ENCODE data around the gene EPHA7.

The EPHA7 gene

DNA sequence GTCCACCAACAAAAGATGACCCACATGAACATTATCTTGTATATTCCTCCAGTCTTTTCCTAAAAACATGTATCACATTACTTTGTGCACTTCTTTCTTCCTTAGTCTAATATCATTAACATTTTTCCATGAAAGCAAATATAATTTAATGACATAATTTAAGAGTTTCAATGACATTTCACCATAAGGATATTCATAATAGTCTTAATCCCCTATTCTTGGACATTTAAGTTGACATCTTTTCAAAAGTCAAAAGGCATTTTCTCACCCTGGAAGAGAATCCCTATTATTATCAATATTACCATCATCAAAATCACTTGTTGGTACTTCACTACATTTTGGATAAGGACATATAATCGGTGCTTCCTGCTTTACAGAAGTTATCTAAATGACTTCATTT, 31.3 kb downstream of the EPHA7 start:
- no peak for DNase-seq (ENCODE audit: low read depth, low spot score)
- H3K4me3 ChIP-seq (ENCODE audit: low read depth, low read length) = no peak overlapping the region
- TF ChIP-seq, protein P1, sequence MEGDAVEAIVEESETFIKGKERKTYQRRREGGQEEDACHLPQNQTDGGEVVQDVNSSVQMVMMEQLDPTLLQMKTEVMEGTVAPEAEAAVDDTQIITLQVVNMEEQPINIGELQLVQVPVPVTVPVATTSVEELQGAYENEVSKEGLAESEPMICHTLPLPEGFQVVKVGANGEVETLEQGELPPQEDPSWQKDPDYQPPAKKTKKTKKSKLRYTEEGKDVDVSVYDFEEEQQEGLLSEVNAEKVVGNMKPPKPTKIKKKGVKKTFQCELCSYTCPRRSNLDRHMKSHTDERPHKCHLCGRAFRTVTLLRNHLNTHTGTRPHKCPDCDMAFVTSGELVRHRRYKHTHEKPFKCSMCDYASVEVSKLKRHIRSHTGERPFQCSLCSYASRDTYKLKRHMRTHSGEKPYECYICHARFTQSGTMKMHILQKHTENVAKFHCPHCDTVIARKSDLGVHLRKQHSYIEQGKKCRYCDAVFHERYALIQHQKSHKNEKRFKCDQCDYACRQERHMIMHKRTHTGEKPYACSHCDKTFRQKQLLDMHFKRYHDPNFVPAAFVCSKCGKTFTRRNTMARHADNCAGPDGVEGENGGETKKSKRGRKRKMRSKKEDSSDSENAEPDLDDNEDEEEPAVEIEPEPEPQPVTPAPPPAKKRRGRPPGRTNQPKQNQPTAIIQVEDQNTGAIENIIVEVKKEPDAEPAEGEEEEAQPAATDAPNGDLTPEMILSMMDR (IDR thresholded peaks at IDR 0.05; ENCODE audit: insufficient read depth, low read length, missing control alignments) = no peak
- POLR2A ChIA-PET = no interaction called here
- CTCF ChIA-PET = no interaction called here

DNA sequence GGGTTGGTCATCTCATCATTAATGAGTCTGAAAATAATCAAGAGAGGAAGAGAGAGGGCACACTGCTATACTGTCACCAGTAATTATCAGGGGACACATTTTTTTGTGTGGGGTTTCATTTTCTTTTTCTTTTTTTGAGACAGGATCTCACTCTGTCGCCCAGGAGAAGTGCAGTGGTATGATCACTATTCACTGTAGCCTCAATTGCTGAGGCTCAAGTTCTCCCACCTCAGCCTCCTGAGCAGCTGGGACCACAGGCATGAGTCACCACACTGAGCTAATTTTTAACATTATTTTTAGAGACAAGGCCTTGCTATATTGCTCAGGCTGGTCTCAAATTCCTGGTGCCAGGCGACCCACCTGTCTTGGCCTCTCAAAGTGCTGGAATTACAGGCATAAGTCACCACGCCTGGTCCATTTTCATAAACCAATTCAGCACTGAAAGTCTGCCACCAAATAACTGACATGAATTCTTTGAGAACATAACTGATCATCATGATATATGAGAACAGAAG, 43.3 kb downstream of the EPHA7 start:
- DNase-seq (ENCODE audit: low read depth, low spot score) = no peak
- ChIA-PET POLR2A (no interaction called here), CTCF (no interaction called here)
- TF ChIP-seq, protein P1 (IDR thresholded peaks at IDR 0.05; ENCODE audit: insufficient read depth, low read length, missing control alignments) = no peak
- H3K4me3 ChIP-seq (ENCODE audit: low read depth, low read length) = no peak overlapping the region

DNA sequence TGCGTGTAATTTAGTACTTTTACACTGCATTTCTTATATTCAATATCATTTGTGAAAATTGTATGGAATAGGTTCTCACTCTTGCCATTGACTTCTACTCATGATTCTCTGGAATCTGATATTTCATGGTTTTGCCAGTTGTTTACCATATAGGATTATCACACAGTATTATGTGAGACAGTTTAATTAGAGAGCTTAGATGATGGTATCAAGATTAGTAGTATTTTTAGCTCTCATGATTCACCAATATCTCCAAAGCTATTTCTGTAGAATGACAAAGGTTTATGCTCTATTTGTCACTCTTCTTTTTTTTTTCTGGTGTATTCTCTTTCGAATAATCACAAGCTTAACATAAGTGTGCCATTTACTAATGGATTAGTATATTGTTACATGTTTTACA, 45.9 kb downstream of the EPHA7 start:
- TF ChIP-seq, protein P1 (IDR thresholded peaks at IDR 0.05; ENCODE audit: insufficient read depth, low read length, missing control alignments) = no peak
- ChIA-PET CTCF (no interaction called here), POLR2A (no interaction called here)
- H3K4me3 ChIP-seq (ENCODE audit: low read depth, low read length) = no peak overlapping the region
- no peak for DNase-seq (ENCODE audit: low read depth, low spot score)

DNA sequence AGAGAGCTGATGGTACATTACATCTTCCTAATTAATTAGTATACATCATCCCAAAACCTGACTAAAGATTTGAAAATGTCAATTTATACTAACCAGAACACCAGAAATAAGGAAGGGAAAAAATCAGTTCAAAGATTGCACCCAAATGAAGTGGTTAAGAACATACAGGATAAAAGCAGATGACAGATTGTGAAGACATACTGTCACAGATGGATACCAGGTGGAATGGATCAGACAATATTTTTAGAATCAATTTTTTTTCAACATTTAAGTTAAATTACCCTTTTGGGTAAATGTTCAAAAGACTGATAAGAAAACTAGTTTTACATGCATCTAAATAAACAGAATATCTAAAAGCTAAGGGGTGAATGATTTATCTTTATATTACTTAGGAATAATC, 47.6 kb downstream of the EPHA7 start:
- TF ChIP-seq, protein P1 (IDR thresholded peaks at IDR 0.05; ENCODE audit: insufficient read depth, low read length, missing control alignments) = no peak
- CTCF ChIA-PET = no interaction called here
- H3K4me3 ChIP-seq (ENCODE audit: low read depth, low read length) = no peak overlapping the region
- POLR2A ChIA-PET = no interaction called here
- no peak for DNase-seq (ENCODE audit: low read depth, low spot score)

DNA sequence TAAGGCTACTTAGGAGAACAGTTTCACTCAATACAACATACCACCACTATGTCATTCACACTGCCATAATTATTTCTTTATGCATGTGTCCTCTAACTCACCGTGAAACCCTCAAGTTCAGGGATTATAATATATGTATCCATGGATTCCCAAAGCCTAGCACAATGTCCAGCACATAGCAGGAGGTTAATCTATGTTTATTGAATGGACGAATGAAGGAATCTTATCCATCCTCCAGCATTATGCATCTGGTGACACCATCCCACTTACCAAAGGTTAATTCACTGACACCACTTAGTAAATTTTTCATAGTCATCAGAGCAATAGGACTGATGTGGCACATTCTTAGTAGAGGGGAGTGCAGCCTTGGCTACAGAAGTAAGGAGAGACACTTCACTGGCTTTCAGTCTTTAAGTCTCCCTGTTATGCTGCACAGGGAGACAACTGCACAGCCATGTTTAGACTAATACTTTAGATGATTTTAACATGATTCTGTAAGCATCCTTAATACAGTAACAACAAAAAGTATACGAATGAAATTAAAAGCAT, 49.7 kb downstream of the EPHA7 start:
- no peak overlapping the region for H3K4me3 ChIP-seq (ENCODE audit: low read depth, low read length)
- ChIA-PET CTCF (no interaction called here), POLR2A (no interaction called here)
- DNase-seq (ENCODE audit: low read depth, low spot score) = no peak
- TF ChIP-seq, protein P1 (IDR thresholded peaks at IDR 0.05; ENCODE audit: insufficient read depth, low read length, missing control alignments) = no peak

DNA sequence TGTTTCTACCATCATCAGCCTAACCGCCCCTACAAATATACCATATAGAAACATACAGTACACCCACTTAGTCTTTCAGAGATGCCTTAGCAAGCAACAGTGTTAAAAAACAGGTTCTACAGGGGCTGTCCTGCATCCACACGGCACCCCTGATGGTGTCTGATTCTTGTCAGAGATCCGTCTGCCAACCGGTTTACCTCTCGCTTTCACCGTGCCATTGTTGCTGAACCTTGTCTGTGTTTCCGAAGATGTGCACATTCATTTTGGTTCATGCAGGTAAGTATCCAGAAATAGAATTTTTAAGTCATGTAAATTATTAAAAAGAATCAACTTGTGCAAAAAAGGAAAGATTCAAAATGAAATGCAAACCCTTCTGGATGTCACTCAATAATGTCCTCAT, 52.9 kb downstream of the EPHA7 start:
- POLR2A ChIA-PET = no interaction called here
- no peak overlapping the region for H3K4me3 ChIP-seq (ENCODE audit: low read depth, low read length)
- TF ChIP-seq, protein P1 (IDR thresholded peaks at IDR 0.05; ENCODE audit: insufficient read depth, low read length, missing control alignments) = no peak
- CTCF ChIA-PET = no interaction called here
- no peak for DNase-seq (ENCODE audit: low read depth, low spot score)
